Measurements from ENCODE around the gene C15orf39.

Gene C15orf39

GRCh38 chr15:75195766-75196241, 5.9 kb upstream of the C15orf39 start:
- Histone ChIP-seq H3K9ac (no peak overlapping the region), H3K27me3 (ENCODE audit: insufficient read depth, low read depth) (no peaks in the 10 kb centered on the region), H3K4me2 (no peak overlapping the region), H3K79me2 (ENCODE audit: insufficient read depth, low read depth) (no peaks in the 10 kb centered on the region), H3K27ac (no peak overlapping the region), H3K36me3 (ENCODE audit: insufficient read depth) (no peaks in the 10 kb centered on the region), H4K20me1 (ENCODE audit: insufficient read depth) (no peaks in the 10 kb centered on the region), H3K4me3 (IDR thresholded peaks at IDR 0.05; ENCODE audit: insufficient read depth, low read depth, low read length) (no peak overlapping the region), H3K4me1 (ENCODE audit: low read depth, poor library complexity, severe bottlenecking) (peaks cover 40% of the 10 kb centered on the region), H2AFZ (ENCODE audit: low read depth) (no peak overlapping the region)
- no peak for TF ChIP-seq CTCF (conservative IDR thresholded peaks at IDR 0.05; ENCODE audit: low read depth, low read length)

GRCh38 chr15:75197062-75197630, 4.5 kb upstream of the C15orf39 start:
- peaks cover 47% of the 10 kb centered on the region for H3K4me1 ChIP-seq (ENCODE audit: low read depth, poor library complexity, severe bottlenecking)

GRCh38 chr15:75198560-75199356, 2.9 kb upstream of the C15orf39 start:
- H3K36me3 ChIP-seq (ENCODE audit: insufficient read depth), result no peaks in the 10 kb centered on the region
- H3K4me1 ChIP-seq (ENCODE audit: low read depth, poor library complexity, severe bottlenecking), result peaks cover 50% of the 10 kb centered on the region
- 0 out of 2 replicates have a peak, but pooled peaks cover 6% of the 10 kb centered on the region for H4K20me1 ChIP-seq (ENCODE audit: insufficient read depth)
- peaks cover 17% of the 10 kb centered on the region for H3K79me2 ChIP-seq (ENCODE audit: insufficient read depth, low read depth)
- peak overlapping the region; percentile 61 for H3K4me2 ChIP-seq
- H3K9ac ChIP-seq, result no peak overlapping the region
- TF ChIP-seq CTCF (conservative IDR thresholded peaks at IDR 0.05; ENCODE audit: low read depth, low read length), result no peak
- no peak overlapping the region for H3K27ac ChIP-seq
- H3K27me3 ChIP-seq (ENCODE audit: insufficient read depth, low read depth), result no peaks in the 10 kb centered on the region
- no peak overlapping the region for H2AFZ ChIP-seq (ENCODE audit: low read depth)
- H3K4me3 ChIP-seq (IDR thresholded peaks at IDR 0.05; ENCODE audit: insufficient read depth, low read depth, low read length), result no peak overlapping the region

More at GRCh38 chr15:75197062-75197630, 4.5 kb upstream of the C15orf39 start:
- H3K36me3 ChIP-seq (ENCODE audit: insufficient read depth), result no peaks in the 10 kb centered on the region
- H2AFZ ChIP-seq (ENCODE audit: low read depth), result no peak overlapping the region
- no peak overlapping the region for H3K9ac ChIP-seq
- no peaks in the 10 kb centered on the region for H4K20me1 ChIP-seq (ENCODE audit: insufficient read depth)
- no peak overlapping the region for H3K27ac ChIP-seq
- H3K4me2 ChIP-seq, result no peak overlapping the region
- TF ChIP-seq CTCF (conservative IDR thresholded peaks at IDR 0.05; ENCODE audit: low read depth, low read length), result no peak
- H3K79me2 ChIP-seq (ENCODE audit: insufficient read depth, low read depth), result peaks cover 1% of the 10 kb centered on the region
- H3K4me3 ChIP-seq (IDR thresholded peaks at IDR 0.05; ENCODE audit: insufficient read depth, low read depth, low read length), result no peak overlapping the region
- no peaks in the 10 kb centered on the region for H3K27me3 ChIP-seq (ENCODE audit: insufficient read depth, low read depth)

GRCh38 chr15:75199357-75199940, 2.2 kb upstream of the C15orf39 start:
- Histone ChIP-seq H3K27me3 (ENCODE audit: insufficient read depth, low read depth) (no peaks in the 10 kb centered on the region), H3K9ac (no peak overlapping the region), H3K79me2 (ENCODE audit: insufficient read depth, low read depth) (peaks cover 24% of the 10 kb centered on the region), H4K20me1 (ENCODE audit: insufficient read depth) (0 out of 2 replicates have a peak, but pooled peaks cover 8% of the 10 kb centered on the region), H3K4me1 (ENCODE audit: low read depth, poor library complexity, severe bottlenecking) (peaks cover 57% of the 10 kb centered on the region), H3K27ac (no peak overlapping the region), H3K4me2 (peak overlapping the region; percentile 61), H3K36me3 (ENCODE audit: insufficient read depth) (no peaks in the 10 kb centered on the region), H3K4me3 (IDR thresholded peaks at IDR 0.05; ENCODE audit: insufficient read depth, low read depth, low read length) (no peak overlapping the region), H2AFZ (ENCODE audit: low read depth) (no peak overlapping the region)
- no peak for TF ChIP-seq CTCF (conservative IDR thresholded peaks at IDR 0.05; ENCODE audit: low read depth, low read length)

Data from KMS-11 (cell line).